Spleen (tissue), 7 donors: ENCODE measurements around the gene PACS2.

ENCODE experiments used
- CTCF ChIP-seq, 11 experiments: fragments of 200-600 bp in 7 of 11; fragments of 450-650 bp in 4 of 11; sonication (generic) in 4 of 11; IDR thresholded peaks in 8 of 11; conservative IDR thresholded peaks in 3 of 11; 1 replicate in 7 of 11; 2 replicates in 4 of 11; pipeline versions ENCODE4 v1.4.0 to v1.8.0; 2016 to 2021; ENCODE audit warnings: antibody characterized with exemption in 11 of 11, inconsistent platforms in 4 of 11, mild to moderate bottlenecking in 1 of 11
- POLR2A ChIP-seq, 3 donors: fragments of 450-650 bp; IDR thresholded peaks; one replicate each; pipeline ENCODE4 v1.5.1; 2017; ENCODE audit warnings: antibody characterized with exemption in 3 of 3, mild to moderate bottlenecking in 1 of 3
- POLR2AphosphoS5 ChIP-seq, 3 donors: sonication (generic); formaldehyde crosslinking; IDR thresholded peaks; one replicate each; pipeline ENCODE4 v1.5.1; 2017; ENCODE audit warnings: antibody characterized with exemption in 3 of 3
- donor health status: DM: no; HTN: no; CAD: no; lungs with moderate emphysema.
- donor health status: DM: no; HTN: no; CAD: no.
- donor health status: DM: no; HTN: no; CAD: no.

GRCh38 chr14:105384605-105385321, 70.2 kb downstream of the PACS2 start:
- no peak for TF ChIP-seq POLR2A (IDR thresholded peaks at IDR 0.05)
- no peak for TF ChIP-seq CTCF (IDR thresholded peaks at IDR 0.05 in 8 of 11, conservative IDR thresholded peaks at IDR 0.05 in 3 of 11)
- no peak for TF ChIP-seq POLR2AphosphoS5 (IDR thresholded peaks at IDR 0.05)
